ENCODE data around the gene AMELX. TPM values are rescaled to one million over a fixed set of nuclear protein-coding genes. Genes with fewer than 3 reads are reported as not detected.
A peak's percentile ranks its signal among the peaks of the same experiment; 100 is the strongest.

Gene AMELX
- total RNA-seq, 1 donor from 2014 or later = not detected

DNA sequence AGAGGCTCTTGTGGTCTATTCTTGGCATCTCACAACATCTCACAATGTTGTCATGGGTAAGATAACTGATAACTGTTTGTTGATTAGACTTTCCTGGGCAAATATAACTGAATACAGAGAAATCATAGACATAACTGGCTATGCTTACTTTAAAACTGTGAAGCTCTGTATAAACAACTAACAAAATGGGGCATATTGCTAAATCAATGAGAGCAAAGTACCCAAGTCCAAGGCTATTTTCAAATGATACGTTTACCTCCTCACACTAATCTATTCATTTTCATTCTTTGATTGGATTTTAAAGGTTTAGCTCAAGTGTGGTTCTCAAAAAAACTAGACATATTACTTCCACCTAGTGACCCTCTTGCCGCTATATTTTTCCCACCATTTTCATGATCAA is 38.6 kb downstream of the AMELX start:
- no peaks in the 10 kb centered on the region for H3K9me3 Mint-ChIP-seq
- TF ChIP-seq, protein P1, sequence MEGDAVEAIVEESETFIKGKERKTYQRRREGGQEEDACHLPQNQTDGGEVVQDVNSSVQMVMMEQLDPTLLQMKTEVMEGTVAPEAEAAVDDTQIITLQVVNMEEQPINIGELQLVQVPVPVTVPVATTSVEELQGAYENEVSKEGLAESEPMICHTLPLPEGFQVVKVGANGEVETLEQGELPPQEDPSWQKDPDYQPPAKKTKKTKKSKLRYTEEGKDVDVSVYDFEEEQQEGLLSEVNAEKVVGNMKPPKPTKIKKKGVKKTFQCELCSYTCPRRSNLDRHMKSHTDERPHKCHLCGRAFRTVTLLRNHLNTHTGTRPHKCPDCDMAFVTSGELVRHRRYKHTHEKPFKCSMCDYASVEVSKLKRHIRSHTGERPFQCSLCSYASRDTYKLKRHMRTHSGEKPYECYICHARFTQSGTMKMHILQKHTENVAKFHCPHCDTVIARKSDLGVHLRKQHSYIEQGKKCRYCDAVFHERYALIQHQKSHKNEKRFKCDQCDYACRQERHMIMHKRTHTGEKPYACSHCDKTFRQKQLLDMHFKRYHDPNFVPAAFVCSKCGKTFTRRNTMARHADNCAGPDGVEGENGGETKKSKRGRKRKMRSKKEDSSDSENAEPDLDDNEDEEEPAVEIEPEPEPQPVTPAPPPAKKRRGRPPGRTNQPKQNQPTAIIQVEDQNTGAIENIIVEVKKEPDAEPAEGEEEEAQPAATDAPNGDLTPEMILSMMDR (IDR thresholded peaks at IDR 0.05) = no peak
- peaks cover 2% of the 10 kb centered on the region for H3K4me1 Mint-ChIP-seq
- no peaks in the 10 kb centered on the region for H3K36me3 Mint-ChIP-seq (ENCODE audit: low read depth)
- no peak overlapping the region for H3K27ac Mint-ChIP-seq
- ATAC-seq (ENCODE audit: low read depth) (no peak), DNase-seq (no peak)
- H3K4me3 Mint-ChIP-seq = no peak overlapping the region
- intact Hi-C loops (cut with micrococcal nuclease) = loop anchor here (5.0 kb wide), 1 partner anchor 36 kb away; no protein-coding TSS in a partner anchor
- ChIA-PET CTCF (no interaction called here), POLR2A (no interaction called here)
- H3K27me3 Mint-ChIP-seq = peaks cover 2% of the 10 kb centered on the region

DNA sequence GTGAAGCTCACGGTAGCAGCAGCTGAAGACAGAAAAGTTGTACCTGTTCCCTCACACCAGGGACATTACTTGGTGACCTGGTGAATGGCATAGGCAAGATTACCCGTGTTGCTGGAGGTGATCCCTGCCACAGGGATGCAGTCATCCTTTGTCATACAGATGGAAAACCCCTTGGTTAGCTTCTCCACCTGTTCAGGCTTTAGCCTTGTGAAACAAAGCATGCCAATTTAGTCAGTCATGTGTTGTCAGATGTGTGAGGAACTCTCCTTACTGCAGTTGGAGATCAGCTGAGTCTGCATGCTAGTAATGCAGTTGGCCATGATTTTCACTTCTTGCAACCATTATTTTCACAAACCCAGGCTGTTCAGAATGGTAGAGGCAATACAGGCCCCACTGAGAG is 41.0 kb downstream of the AMELX start:
- Mint-ChIP-seq H3K4me3 (no peak overlapping the region), H3K4me1 (peaks cover 14% of the 10 kb centered on the region), H3K27ac (no peak overlapping the region), H3K27me3 (peaks cover 2% of the 10 kb centered on the region), H3K36me3 (ENCODE audit: low read depth) (no peaks in the 10 kb centered on the region), H3K9me3 (no peaks in the 10 kb centered on the region)
- TF ChIP-seq, protein P1 (IDR thresholded peaks at IDR 0.05) = no peak
- CTCF ChIA-PET = no interaction called here
- intact Hi-C loops (cut with micrococcal nuclease) = loop anchor here (5.0 kb wide), 1 partner anchor 33 kb away; no protein-coding TSS in a partner anchor
- ATAC-seq (ENCODE audit: low read depth) (no peak), DNase-seq (no peak)
- POLR2A ChIA-PET = no interaction called here

DNA sequence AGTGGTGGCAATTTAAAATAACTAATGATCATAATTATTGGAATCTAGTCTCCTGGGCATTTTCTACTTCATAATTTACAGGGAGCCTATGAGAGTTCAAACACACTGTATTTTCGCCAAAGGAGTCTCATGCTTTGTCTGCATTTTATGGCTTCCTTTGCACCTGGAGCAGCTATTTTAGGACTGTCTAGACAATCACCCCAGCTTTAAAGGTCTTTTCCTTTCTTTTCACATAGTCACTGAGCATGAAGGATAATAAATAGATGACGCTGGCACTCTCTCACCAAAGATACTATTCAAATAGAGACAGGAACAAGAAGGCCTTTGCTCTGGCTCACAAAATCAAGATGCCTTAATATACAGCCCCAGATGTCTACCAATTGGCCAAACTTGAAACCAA is 43.0 kb downstream of the AMELX start:
- no peaks in the 10 kb centered on the region for H3K27me3 Mint-ChIP-seq
- POLR2A ChIA-PET = no interaction called here
- no peak for DNase-seq

DNA sequence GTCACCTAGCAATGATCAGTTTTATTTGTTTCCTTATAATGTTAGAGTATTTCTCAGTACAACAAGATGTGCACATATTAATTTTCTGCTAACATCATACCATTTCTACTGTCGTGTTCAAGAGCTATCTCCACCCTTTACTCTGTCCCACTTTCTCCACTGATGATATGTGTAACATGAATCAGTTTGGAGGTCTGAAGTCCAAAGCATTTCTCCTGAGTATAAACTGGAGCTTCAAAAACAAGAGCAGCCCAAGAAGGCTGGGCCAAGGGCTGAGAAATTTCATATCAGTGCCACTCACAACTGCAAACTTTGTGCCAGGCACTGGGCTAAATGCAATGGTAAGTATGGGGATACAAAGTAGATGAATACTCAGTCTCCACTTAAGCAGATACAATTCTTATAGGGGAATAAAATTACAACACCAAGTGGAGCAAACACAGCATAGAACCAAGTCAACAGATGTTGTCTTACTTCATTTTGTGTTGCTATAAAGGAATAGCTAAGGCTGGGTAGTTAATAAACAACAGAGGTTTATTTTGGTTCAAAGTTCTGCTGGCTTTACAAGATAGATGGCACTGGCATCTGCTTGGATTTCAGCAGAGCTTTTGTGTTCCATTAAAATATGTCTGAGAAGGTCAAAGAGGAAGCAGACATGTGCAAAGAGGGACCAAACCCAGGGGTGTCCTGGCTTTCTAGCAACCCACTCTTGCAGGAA is 44.2 kb downstream of the AMELX start:
- CTCF ChIA-PET = no interaction called here
- Mint-ChIP-seq H3K9me3 (no peaks in the 10 kb centered on the region), H3K27ac (no peak overlapping the region), H3K36me3 (ENCODE audit: low read depth) (no peaks in the 10 kb centered on the region), H3K4me1 (peaks cover 41% of the 10 kb centered on the region), H3K4me3 (no peak overlapping the region), H3K27me3 (no peaks in the 10 kb centered on the region)
- intact Hi-C loops (cut with micrococcal nuclease) = no loop called here
- ATAC-seq (ENCODE audit: low read depth) = no peak
- DNase-seq = no peak
- POLR2A ChIA-PET = interaction anchor here (0.5 kb wide), 1 partner anchor 11 kb away, joined by 6 read pairs; no protein-coding TSS in a partner anchor
- TF ChIP-seq, protein P1 (IDR thresholded peaks at IDR 0.05) = no peak

More for the DNA sequence above, 43.0 kb downstream of the AMELX start:
- TF ChIP-seq, protein P1 (IDR thresholded peaks at IDR 0.05) = no peak
- H3K9me3 Mint-ChIP-seq = no peaks in the 10 kb centered on the region
- no peak overlapping the region for H3K27ac Mint-ChIP-seq
- intact Hi-C loops (cut with micrococcal nuclease) = no loop called here
- no peaks in the 10 kb centered on the region for H3K36me3 Mint-ChIP-seq (ENCODE audit: low read depth)
- H3K4me1 Mint-ChIP-seq = peaks cover 28% of the 10 kb centered on the region
- ATAC-seq (ENCODE audit: low read depth) = no peak
- CTCF ChIA-PET = no interaction called here
- H3K4me3 Mint-ChIP-seq = no peak overlapping the region

DNA sequence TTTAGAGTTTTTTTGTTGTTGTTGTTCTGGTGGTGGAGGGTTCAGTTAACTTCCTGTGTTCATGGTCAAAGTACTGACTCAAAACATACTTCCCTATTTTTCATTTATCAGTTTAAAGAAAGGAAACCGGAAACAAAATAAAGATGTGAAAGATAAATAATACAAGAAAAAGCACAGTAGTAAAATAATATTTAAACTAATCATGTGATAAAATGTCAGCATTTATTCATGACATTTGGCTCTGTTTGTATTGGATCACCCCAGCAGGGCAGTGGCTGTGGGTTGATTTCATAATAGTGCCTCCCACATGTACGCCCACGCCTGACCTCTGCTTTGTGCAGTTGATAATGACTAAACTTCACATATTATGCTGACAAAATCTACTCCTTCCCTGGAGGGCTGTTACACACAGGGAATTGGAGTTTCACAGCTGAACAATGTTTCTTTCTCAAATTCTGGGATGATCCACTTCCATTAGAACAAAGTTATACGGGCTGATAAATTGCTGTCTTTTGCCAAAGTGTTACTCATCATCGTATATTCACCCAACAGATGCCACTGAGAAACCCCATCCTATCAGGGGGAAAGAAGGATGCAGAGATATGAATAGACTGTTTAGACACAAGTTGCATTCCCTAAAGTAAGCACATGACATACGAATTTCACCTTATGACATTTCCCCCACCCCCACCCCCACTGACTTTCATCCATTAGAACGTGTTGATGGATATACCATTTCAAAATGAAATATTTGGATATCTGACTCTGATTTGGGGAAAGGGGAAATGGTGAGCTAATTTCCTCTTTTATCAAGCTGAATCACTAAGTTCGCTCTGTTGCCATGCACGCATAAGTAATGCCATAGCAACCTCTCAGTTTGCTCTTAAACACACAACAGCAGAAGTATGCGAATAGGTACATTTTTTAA is 48.3 kb downstream of the AMELX start:
- CTCF ChIA-PET = no interaction called here
- Mint-ChIP-seq H3K27ac (peak overlapping the region; percentile 91), H3K4me3 (peak overlapping the region; percentile 52), H3K27me3 (no peaks in the 10 kb centered on the region), H3K9me3 (no peaks in the 10 kb centered on the region), H3K4me1 (peaks cover 42% of the 10 kb centered on the region), H3K36me3 (ENCODE audit: low read depth) (no peaks in the 10 kb centered on the region)
- intact Hi-C loops (cut with micrococcal nuclease) = loop anchor here (1.0 to 2.0 kb wide), 7 partner anchors 10 to 1230 kb away; partner anchors contain the start of genes HCCS and MSL3
- peak; percentile 16 for DNase-seq
- TF ChIP-seq, protein P1 (IDR thresholded peaks at IDR 0.05) = no peak
- POLR2A ChIA-PET = interaction anchor here (0.6 to 0.7 kb wide), 2 partner anchors 21 to 428 kb away, joined by 6 read pairs; no protein-coding TSS in a partner anchor
- peak; percentile 75 for ATAC-seq (ENCODE audit: low read depth)

All from activated B cell treated with CpG ODN at 0.5 μM for 24 hours (primary cell).